Colonic mucosa (tissue), 4 donors: ENCODE measurements around the gene NUBP2. TPM values are rescaled to one million over a fixed set of nuclear protein-coding genes. Genes with fewer than 3 reads are reported as not detected.

Source experiments
- DNase-seq: peaks from one replicate; pipeline ENCODE4 v3.0.0-alpha.2; 2020
- H3K27ac ChIP-seq: fragments of 200-600 bp; one replicate; pipeline ENCODE4 v1.8.0; 2021
- H3K27me3 ChIP-seq: fragments of 200-600 bp; one replicate; pipeline ENCODE4 v1.8.0; 2021
- H3K36me3 ChIP-seq: fragments of 200-600 bp; one replicate; pipeline ENCODE4 v1.8.0; 2021
- H3K4me1 ChIP-seq: fragments of 200-600 bp; one replicate; pipeline ENCODE4 v1.8.0; 2021; ENCODE audit warnings: mild to moderate bottlenecking
- H3K4me3 ChIP-seq: fragments of 200-600 bp; one replicate; pipeline ENCODE4 v1.8.0; 2021
- H3K9ac ChIP-seq, 2 donors: one replicate each; pipeline ENCODE4 v1.7.0; 2013; ENCODE audit warnings: control low read depth in 2 of 2, low read depth in 2 of 2, low read length in 2 of 2
- H3K9me3 ChIP-seq: fragments of 200-600 bp; one replicate; pipeline ENCODE4 v1.8.0; 2021
- intact Hi-C: fragments of 100-400 bp; cut with DNase I; formaldehyde crosslinking; loops from one replicate; pipeline ENCODE4 v1.14.1; 2022
- total RNA-seq, 2 donors: library from RNA; stranded (reverse); fragmentation: NEBNext Ultra II Directional in 1 of 2; extraction: Animal tissue kit (Norgen Biotek cat#: 25700) in 1 of 2; gene quantifications; one replicate each; pipeline ENCODE4 v1.2.1, GENCODE V29; 2021
- TF ChIP-seq, protein P1 (sequence below): fragments of 200-600 bp; IDR thresholded peaks from one replicate; pipeline ENCODE4 v1.8.0; 2022; ENCODE audit warnings: antibody characterized with exemption, mild to moderate bottlenecking
- donor health status: healthy.
- donor health status: DM: no; HTN: no; CAD: no.
- donor health status: DM: no; HTN: no; CAD: no.

NUBP2 gene
- total RNA-seq, 2 donors from 2014 or later = 30.0 to 72.8 TPM

GRCh38 chr16:1760911-1761310, 21.8 kb upstream of the NUBP2 start:
- Histone ChIP-seq H3K4me3 (no peak overlapping the region), H3K36me3 (peaks cover 8% of the 10 kb centered on the region), H3K9ac (no peak overlapping the region), H3K27me3 (no peaks in the 10 kb centered on the region), H3K4me1 (peaks cover 5% of the 10 kb centered on the region), H3K27ac (no peak overlapping the region), H3K9me3 (no peaks in the 10 kb centered on the region)
- intact Hi-C loops = no loop called here
- no peak for DNase-seq
- TF ChIP-seq, protein P1, sequence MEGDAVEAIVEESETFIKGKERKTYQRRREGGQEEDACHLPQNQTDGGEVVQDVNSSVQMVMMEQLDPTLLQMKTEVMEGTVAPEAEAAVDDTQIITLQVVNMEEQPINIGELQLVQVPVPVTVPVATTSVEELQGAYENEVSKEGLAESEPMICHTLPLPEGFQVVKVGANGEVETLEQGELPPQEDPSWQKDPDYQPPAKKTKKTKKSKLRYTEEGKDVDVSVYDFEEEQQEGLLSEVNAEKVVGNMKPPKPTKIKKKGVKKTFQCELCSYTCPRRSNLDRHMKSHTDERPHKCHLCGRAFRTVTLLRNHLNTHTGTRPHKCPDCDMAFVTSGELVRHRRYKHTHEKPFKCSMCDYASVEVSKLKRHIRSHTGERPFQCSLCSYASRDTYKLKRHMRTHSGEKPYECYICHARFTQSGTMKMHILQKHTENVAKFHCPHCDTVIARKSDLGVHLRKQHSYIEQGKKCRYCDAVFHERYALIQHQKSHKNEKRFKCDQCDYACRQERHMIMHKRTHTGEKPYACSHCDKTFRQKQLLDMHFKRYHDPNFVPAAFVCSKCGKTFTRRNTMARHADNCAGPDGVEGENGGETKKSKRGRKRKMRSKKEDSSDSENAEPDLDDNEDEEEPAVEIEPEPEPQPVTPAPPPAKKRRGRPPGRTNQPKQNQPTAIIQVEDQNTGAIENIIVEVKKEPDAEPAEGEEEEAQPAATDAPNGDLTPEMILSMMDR = no peak

DNA sequence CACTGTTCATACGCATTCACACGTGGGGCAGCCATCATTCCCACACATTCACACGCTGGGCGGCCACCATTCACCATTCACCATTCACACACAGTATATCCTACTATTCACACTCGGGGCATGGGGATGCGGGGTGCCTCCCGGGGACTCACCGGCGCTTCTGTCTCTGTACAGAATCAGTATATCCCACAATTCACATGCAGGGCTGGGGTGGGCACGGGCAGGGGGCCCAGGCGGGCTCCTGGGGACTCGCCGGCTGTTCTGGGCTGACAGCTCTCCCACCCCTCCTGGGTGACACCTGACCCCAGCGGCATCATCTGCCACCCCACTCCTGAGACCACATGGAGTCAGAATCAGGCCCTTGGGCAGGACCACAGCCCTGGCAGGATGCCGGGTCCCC, 21.0 kb upstream of the NUBP2 start:
- peaks cover 5% of the 10 kb centered on the region for H3K4me1 ChIP-seq

DNA sequence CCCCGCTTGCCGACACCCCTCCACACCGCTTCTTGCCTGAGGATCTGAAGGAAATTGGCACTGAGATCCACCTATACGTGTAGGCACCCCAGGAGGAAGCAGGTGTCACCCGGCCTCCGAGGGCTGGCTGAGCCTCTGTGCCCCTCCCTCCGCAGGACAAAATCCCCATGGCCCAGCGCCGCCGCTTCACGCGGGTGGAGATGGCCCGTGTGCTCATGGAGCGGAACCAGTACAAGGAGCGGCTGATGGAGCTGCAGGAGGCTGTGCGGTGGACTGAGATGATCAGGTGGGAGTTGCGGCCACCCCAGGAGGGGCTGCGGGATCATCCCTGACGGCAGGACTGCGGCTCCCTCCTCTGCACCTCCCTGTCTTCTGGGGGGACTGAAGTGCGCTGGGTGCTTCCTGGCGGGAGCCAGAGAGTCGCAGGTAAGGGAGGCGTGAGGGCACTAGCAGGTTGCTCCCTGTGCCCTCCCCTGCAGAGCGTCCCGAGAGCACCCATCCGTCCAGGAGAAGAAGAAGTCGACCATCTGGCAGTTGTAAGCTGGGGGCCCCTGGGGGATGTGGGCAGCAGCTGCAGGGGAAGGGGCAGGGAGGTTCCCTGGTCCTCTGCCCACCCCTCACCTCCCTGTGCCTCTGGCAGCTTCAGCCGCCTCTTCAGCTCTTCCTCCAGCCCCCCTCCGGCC, 20.4 kb upstream of the NUBP2 start:
- Histone ChIP-seq H3K4me1 (peaks cover 5% of the 10 kb centered on the region), H3K36me3 (peaks cover 8% of the 10 kb centered on the region), H3K27me3 (no peaks in the 10 kb centered on the region), H3K9me3 (no peaks in the 10 kb centered on the region), H3K9ac (no peak overlapping the region), H3K4me3 (no peak overlapping the region), H3K27ac (no peak overlapping the region)
- DNase-seq = no peak
- intact Hi-C loops = no loop called here
- TF ChIP-seq, protein P1 = no peak

More for the DNA sequence above, 21.0 kb upstream of the NUBP2 start:
- Histone ChIP-seq H3K9ac (no peak overlapping the region), H3K9me3 (no peaks in the 10 kb centered on the region), H3K27me3 (no peaks in the 10 kb centered on the region), H3K36me3 (peaks cover 8% of the 10 kb centered on the region), H3K27ac (no peak overlapping the region), H3K4me3 (no peak overlapping the region)
- TF ChIP-seq, protein P1 = no peak
- intact Hi-C loops = no loop called here
- DNase-seq = no peak

DNA sequence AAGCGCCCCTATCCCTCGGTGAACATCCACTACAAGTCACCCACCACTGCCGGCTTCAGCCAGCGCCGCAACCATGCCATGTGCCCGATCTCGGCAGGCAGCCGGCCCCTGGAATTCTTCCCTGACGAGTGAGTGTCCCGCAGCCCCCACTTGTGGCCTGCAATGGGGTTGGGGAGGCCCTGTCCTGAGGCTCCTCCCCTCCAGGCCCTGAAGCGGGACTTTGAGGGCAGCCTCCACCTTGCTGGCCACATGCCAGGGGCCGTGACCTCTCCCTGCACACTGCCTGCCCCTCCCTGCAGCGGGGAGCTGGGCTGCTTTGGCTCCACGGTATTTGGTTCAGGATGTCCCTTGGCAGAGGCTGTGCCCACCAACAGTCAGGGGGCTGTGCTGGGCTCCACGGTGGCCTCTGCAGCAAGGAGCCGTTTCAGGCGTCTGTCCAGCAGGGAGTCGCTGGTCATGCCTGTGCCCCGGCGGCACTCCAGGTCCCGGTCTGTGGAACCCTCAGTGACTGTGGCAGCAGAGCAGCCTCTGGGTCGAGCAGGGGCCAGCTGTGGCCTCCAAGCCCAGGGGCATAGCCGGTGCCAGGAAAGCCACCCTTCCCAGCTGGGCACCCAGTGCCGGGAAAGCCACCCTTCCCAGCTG, 19.8 kb upstream of the NUBP2 start:
- intact Hi-C loops = no loop called here
- no peak for DNase-seq
- no peak overlapping the region for H3K27ac ChIP-seq
- no peaks in the 10 kb centered on the region for H3K9me3 ChIP-seq
- H3K9ac ChIP-seq = no peak overlapping the region
- H3K4me3 ChIP-seq = no peak overlapping the region
- H3K36me3 ChIP-seq = peaks cover 8% of the 10 kb centered on the region
- TF ChIP-seq, protein P1 = no peak
- no peaks in the 10 kb centered on the region for H3K27me3 ChIP-seq
- H3K4me1 ChIP-seq = peaks cover 5% of the 10 kb centered on the region

DNA sequence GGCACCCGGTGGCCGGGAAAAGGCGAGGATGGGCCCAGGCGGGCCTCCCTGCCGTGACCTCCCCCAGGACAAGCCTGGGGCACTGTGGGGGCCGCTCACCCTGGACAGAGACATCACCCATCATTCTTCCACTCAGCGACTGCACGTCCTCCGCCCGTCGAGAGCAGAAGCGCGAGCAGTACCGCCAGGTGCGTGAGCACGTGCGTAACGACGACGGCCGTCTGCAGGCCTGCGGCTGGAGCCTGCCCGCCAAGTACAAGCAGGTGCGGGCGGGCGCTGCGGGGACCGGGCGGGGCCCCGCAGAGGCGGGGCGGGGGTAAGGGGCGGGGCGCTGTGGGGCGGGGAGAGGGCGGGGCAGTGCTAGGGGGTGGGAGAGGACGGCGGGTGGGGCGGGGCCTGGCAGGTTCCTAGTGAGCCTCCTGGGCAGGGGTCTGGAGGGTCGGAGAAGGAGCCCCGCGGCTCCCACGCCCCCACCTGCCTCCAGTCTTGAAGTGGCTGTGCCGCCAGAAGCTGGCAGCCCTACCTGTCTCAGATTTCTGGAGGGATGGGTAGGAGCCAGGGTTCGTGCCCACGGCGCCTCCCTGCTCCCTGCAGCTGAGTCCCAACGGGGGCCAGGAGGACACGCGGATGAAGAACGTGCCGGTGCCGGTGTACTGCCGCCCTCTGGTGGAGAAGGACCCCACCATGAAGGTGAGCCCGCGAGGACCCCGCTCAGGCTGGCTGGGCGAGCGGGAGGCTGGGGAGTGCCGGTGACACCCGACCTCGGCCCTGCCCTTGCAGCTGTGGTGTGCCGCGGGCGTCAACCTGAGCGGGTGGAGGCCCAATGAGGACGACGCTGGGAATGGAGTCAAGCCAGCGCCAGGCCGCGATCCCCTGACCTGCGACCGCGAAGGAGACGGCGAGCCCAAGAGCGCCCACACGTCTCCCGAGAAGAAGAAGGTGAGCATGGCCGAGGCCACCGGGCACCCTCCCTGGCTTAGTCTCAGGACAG, 18.9 kb upstream of the NUBP2 start:
- no peaks in the 10 kb centered on the region for H3K9me3 ChIP-seq
- no peak overlapping the region for H3K4me3 ChIP-seq
- TF ChIP-seq, protein P1 = no peak
- no peaks in the 10 kb centered on the region for H3K27me3 ChIP-seq
- intact Hi-C loops = no loop called here
- H3K27ac ChIP-seq = no peak overlapping the region
- no peak overlapping the region for H3K9ac ChIP-seq
- peaks cover 8% of the 10 kb centered on the region for H3K36me3 ChIP-seq
- no peak for DNase-seq
- H3K4me1 ChIP-seq = no peaks in the 10 kb centered on the region
